ENCODE measurements around the gene SLC25A17.
A peak's percentile ranks its signal among the peaks of the same experiment; 100 is the strongest.
"Not testable (repeated sequence)": the region's sequence is repeated elsewhere in the genome, so short reads cannot be mapped to it uniquely, and the experiment has no call there.

Gene SLC25A17, protein sequence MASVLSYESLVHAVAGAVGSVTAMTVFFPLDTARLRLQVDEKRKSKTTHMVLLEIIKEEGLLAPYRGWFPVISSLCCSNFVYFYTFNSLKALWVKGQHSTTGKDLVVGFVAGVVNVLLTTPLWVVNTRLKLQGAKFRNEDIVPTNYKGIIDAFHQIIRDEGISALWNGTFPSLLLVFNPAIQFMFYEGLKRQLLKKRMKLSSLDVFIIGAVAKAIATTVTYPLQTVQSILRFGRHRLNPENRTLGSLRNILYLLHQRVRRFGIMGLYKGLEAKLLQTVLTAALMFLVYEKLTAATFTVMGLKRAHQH

DNA sequence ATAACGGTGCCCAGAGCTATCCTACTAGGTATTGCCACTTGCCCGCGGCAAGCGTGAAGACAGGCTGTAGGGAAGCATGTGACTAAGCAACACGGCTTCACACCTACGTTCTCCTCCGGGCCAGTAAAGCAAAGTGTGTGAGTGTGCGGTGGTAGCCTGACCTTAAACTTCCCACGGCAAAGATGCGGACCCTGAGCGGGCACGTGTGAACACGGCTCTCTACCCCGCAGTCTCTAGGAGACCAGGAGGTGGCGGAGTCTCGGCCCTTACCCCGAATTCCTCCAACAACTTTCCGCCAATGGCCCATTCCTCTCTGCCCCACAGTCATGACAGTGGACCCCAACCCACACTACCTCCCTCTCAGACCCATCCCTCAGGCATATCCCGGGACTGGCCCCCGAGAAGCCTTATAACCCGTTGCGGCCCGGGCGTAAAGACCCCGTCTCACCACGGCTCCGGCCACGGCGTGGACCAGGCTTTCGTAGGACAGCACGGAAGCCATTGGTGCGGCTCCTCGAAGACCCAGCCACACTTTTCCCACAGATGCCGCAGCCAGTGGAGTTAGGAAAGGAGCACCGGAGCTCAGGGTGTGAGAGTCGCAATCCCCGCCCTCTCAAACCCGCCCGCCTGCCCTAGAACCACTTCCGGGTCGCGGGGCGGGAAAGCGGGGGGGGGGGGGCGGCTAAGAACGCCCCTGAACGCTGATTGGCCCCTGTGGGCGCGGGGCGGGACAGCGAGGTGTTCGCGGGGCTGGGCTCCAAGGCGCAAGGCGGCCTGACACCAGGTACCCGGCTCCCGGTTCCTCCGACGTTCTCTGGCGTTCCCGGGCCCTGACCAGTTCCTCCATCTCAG, at the start of gene SLC25A17:
SLC25A17 (minus strand) TSS at position 600 of the 852 bp plus-strand sequence; CDS start at position 502, 98 bp downstream.
- DNase-seq (ENCODE audit: low spot score) = peak; percentile 98

DNA sequence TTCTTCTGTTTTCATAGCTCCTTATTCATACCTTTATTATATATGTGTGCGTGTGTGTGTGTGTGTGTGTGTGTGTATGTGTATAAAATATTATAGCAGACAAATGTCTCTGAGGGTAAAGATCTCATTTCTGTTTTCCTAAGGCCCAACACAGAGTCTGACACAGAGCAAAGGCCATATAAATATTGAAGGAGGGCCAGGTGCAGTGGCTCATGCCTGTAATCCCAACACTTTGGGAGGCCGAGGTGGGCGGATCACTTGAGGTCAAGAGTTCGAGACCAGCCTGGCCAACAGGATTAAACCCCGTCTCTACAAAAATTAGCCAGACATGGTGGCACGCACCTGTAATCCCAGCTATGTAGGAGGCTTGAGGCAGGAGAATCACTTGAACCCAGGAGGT, 49.2 kb upstream of the SLC25A17 start:
- not testable (repeated sequence) for DNase-seq (ENCODE audit: low spot score)

DNA sequence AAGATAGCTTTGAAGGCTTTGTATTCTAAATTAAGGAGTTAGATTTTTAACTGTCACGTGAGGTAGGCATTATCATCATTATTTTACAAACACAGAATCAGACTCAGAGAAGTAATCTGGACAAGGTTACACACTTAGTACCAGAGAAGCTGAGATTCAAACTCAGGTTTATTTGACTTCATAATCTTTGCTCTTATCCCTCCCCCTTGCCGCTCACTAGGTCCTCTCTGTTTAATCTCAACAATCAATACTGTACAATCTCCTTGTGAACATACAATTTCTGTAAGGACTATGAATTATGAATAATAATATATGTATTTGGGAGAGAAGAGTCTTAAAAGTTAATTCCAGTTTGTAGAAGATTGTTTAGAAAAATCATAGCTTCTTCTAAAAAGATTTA, 48.0 kb upstream of the SLC25A17 start:
- no peak for DNase-seq (ENCODE audit: low spot score)

DNA sequence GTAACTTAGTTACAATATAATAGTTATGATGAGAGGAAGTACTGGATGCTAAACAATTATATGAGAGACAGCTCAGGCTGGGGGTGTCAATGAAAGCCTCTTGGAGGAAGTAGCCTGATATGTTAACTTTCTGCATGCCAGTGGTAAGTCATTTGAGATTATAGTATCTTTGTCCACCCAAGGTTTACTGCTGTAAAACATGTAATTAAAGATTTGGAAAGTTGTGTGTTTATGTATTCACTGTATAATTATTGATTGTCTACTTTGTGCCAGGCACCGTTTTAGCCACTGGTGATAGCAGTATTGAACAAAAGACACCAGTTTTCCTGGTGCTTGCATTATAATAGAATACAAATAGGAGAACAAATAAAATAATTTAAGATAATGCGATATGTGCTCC, 43.4 kb upstream of the SLC25A17 start:
- DNase-seq (ENCODE audit: low spot score) = no peak

DNA sequence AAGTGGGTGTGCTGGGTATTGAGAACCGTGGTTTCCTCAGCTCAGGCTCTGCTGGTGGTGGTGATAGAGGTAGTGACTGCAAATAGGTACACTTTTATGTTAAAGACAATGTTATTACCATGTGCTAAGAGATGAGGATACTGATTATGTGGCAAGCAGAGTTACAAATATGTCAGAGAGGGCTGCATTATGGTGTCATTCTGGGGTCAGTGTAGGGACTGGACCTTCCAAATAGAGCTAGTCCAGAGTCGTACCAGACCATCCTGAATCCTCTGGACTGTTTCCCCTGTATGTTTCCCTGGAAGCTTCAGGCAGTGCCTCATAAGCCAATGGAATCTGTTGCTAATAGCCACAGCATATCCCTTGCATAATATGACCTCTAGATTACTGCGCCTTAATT, 42.9 kb upstream of the SLC25A17 start, which contains the start of gene DNAJB7:
DNAJB7 (minus strand) TSS at position 101 of the 400 bp plus-strand sequence. CDS start 119 bp downstream, outside the sequence.
- DNase-seq (ENCODE audit: low spot score) = no peak

DNA sequence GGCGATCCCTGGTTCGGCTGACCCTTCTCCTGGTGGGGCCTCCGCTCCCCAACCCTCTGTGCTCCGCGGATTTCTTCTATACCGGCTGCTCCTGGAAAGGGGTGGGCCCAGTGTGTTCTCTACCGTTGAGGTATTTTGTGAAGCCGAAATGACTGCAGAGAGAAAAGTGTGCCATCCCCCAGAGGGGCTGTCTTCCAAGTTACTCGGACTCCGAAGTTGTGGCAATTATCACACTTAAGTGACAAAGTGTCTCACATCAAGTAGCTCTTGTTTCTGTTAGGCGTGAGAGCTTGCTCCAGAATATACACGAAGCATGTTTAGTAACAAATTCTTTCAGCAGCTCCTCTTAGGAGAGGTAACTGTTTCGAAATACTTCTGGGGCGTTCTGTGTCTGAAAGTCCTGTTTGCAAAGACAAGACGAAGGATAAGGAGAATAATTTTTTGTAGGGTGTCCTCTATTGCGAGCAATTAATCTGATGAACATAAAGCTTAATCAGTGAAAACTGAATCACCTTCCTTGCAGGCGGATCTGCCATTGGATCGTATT, 38.2 kb upstream of the SLC25A17 start:
- peak; percentile 4 for DNase-seq (ENCODE audit: low spot score)

DNA sequence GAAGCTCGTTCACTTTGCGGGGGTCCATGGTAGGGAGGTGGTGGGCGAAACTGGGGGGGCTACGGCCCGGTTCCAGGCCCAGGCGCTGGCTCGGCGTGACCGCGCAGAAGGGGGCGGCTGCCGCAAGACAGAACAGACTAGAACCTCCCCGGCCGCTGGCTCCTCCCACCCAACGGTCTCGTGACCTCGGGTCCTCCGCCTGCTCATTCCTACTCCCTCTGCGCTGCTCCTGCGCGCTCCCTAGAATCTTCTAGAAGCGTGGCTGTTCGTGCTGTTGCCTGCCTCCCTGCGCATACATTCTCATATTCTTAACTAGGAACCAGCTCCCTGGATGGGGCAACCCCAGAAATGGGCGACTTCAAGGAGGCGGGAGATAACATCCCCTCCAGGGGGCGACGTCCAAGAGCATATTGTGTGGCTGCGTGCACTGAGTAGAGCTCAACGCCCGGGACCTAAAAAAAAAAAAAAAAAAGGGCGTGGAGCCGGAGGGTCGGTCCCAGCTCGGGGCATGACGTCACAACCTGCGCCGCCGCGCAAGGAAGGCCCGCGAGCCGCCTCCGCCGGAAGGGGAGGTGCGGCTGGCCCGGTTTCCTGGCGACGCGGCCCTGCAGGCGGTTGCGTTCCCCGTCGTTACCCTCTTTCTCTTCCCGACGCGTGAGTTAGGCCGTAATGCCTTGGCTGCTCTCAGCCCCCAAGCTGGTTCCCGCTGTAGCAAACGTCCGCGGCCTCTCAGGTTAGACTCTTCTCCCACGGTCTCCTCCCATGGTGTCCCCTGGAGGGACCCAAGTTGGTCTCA, 37.6 kb upstream of the SLC25A17 start, which contains the start of the genes ST13 and XPNPEP3:
ST13 (minus strand) TSS at position 127 of the 796 bp plus-strand sequence; CDS start at position 28, 99 bp downstream.
XPNPEP3 (plus strand) TSS at position 636 of the 796 bp plus-strand sequence; CDS start at position 670, 34 bp downstream.
- peak; percentile 97 for DNase-seq (ENCODE audit: low spot score)

DNA sequence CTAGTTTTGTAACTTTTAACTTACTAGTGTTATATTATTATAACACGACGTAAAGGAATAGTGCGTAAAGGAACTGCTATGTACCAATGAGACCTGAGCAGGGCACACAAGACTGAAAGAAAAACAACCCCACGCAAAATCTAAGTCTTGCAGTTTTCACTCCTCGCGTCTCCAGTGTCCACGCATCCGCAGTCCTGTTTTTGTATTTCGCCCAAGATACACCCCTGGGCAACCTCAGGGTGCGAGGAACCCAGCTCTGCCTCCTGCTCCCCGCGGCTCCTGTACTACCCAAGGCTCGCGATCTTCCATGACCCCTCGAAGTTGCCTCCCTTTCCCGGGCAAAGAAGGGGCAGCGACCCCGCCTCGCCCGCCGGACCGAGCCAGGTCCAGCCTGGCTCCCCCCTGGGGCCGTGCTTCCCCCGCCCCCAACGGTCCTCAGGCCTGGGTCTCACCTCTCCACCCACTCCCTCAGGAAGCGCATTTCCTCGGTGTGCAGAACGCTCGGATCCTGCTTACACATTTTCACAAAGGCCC, 36.9 kb upstream of the SLC25A17 start:
- peak; percentile 45 for DNase-seq (ENCODE audit: low spot score)

DNA sequence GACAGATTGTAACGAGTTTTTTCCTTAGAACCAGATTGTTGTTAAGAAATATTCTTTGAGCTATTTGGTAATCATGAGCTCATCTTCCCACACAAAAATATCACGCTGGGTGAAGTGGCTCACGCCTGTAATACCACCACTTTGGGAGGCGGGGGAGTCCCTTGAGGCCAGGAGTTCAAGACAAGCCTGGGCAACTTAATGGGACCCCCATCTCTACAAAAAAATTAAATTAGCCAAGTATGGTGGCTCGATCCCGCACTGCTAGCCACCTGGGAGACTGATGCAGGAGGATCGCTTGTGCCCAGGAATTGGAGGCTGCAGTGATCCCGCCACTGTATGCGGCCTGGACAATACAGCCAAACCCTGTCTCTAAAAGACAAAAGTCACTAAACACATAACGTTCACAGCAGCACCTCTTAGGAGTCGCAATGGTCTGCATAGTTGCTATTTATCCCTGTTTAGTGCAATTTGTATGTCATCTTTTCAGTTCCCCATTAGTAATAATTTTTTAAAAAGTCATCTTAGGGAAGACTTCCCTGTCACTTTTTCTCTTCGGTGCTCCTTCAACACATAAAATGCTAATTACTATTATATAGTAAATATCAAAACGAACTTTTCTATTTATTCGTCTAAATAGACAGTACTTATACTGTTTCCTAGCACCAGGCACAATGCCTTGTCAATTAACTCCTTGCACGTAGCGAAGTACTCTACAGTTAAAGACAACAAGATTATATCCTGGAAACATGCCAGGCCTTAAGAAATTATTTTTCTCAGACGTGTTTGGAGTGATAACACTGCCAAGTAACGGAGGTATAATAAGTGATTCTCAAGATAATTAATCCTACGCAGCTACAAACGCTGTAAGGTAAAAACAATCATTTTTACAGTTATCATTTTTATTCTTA, 36.2 kb upstream of the SLC25A17 start:
- peak; percentile 20 for DNase-seq (ENCODE audit: low spot score)

DNA sequence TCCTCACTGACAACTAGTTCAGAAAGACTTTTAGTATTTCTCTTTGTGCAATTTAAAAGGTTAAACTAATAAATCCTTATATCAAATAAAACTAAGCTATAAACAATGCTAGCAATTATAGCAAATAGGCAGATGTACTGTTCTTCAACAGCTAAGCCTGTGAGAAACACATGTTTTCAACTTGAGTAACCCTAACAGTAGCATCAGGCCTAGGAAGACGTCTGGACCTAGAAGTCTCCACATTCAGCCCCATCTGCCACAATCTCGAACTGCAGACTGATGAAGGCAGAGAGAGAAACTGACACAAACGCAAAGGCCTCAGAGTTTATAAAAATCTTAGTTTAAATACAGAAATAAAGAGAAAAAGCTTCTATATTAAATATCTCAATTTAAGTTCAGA, 34.8 kb upstream of the SLC25A17 start:
- DNase-seq (ENCODE audit: low spot score) = peak; percentile 11

DNA sequence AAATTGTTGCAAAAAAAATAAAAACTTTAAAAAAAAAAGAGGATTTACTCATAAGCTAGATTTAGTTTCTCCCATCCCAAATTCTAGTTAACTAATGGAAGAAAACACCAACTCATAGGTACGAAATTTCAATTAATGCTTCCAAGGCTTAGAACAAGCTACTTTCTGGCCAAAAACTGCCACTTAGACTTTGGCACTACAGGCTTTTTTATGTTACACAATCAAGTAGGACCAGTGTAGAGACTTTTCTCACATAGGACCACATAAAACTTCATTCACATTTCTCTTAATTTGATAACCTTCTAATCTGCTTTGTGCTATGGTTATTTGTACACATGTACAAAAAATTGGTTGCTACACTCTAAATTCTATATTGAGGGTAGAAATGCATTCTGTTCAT, 34.2 kb upstream of the SLC25A17 start:
- no peak for DNase-seq (ENCODE audit: low spot score)

DNA sequence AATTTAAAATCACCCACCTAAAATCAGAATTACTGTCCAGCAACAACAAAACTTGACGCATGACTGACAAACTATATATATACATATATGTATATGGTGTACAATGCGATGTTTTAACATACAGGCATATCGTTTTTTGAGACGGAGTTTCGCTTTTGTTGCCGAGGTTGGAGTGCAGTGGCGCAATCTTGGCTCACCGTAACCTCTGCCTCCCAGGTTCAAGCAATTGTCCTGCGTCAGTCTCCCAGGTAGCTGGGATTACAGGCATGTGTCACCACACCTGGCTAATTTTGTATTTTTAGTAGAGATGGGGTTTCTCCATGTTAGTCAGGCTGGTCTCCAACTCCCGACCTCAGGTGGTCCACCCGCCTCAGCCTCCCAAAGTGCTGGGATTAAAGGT, 26.7 kb upstream of the SLC25A17 start:
- DNase-seq (ENCODE audit: low spot score) = not testable (repeated sequence)

DNA sequence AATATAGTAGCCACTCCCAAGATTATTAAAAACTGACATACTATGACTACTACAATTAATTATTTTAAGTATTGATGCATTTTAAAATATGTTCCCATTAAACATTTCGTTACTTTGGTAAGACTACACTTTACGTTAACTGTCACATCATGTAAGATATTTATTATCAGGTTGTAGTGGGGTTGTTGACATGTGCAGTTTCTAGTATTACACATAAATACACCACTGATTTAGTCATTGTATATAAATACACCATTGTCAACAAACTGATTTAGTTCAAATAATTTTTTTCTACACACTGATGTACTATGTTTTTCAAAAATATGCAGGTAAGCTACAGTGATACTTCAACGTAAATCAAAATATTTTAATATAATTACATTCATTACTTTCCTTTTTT, 25.8 kb upstream of the SLC25A17 start:
- DNase-seq (ENCODE audit: low spot score) = no peak

DNA sequence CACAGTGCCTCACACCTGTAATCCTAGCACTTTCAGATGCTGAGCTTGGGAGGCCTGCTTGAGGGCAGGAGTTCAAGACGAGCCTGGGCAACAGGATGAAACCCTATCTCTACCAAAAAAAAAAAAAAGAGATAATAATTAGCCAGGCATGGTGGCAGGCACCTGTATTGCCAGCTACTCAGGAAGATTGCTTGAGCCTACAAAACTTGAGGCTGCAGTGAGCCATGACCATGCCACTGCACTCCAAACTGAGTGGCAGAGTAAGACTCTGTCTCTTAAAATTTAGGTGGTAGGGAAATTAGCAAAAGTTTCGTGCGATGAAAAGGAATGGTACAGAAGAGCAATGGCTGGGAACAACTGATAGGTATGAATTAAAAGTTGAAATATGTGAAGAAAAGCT, 19.3 kb upstream of the SLC25A17 start:
- DNase-seq (ENCODE audit: low spot score) = no peak

DNA sequence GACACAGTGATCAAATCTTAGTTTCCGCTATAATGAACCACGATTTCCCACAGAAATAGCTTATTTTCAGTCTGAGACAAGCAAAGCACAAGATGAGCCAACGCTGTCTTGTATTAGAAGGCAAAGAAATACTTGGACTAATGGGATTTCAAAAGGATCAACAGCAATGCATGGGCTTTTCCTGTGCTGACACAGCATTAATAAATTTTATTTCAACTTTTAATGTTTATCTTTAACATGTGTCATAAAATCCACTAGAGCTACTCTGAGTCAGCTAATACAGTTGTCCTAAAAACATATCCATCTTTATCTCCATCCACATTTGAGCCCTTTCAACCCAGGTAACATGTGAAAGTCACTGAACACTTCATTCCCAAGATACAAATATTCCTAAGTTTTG, 15.5 kb upstream of the SLC25A17 start:
- no peak for DNase-seq (ENCODE audit: low spot score)

DNA sequence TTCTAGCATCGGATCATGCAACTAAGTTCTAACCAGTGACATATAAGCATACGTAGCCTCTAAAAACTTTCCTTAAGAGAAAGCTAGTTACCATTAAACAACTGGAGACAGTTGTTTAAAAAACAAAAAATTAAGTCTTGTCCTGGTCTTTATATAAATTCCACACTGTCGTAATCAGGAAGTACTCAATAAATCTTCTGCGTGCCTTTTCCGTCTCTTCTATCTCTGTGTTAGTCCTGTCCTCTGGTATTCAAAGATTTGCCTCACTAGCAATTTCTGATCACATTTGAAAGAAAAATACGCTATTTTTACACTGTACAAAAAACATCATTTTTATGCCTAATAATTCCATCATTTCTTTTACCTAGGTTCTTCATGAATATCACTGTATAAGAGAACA, 10.0 kb upstream of the SLC25A17 start:
- DNase-seq (ENCODE audit: low spot score) = no peak

DNA sequence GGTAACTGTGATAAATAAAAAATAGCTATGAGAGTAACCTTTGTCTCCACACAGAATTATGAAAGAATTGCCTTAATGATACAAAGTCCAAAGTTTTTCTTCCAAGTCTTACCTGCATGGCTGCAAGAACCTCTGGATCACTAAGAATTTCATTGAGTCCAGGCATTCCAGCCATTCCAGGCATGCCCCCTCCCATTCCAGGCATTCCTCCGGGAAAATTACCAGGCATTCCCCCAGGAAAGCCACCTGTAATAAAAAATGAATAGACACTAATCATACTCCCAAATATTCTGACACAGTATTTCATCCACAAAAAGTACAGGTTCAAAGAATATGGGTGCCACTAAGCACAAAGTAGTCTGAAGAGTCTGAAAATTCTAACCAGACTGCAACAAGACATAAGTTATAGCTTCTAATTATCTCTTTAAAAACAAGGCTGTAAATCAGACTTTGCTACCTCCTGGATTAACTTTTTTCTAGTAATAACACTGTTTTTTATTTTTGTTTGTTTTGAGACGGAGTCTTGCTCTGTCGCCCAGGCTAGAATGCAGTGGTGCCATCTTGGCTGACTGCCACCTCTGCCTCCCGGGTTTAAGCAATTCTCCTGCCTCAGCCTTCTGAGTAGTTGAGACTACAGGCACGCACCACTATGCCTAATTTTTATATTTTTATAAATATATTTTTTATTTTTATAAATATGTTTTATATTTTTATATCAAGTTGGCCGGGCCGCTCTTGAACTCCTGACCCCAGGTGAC, 8.0 kb upstream of the SLC25A17 start:
- DNase-seq (ENCODE audit: low spot score) = no peak

DNA sequence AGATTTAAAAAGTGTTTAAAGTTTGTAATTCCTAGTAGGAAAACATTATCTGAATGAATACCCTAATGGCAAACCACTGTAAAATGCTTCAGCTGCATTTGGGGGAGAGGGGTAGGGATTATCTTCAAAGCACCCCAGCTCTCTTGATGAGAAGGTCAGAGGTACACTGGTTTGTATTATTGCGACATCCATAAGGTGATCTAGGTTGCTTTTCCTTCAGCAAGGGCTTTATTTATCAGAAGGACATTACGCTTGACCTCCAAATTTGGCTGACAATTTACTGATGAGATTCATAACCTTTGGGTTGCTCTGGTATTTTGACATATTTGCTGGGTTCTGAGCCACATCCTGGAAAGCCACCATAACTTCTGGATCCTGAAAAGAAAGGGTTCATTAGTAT, 7.1 kb upstream of the SLC25A17 start:
- not testable (repeated sequence) for DNase-seq (ENCODE audit: low spot score)

DNA sequence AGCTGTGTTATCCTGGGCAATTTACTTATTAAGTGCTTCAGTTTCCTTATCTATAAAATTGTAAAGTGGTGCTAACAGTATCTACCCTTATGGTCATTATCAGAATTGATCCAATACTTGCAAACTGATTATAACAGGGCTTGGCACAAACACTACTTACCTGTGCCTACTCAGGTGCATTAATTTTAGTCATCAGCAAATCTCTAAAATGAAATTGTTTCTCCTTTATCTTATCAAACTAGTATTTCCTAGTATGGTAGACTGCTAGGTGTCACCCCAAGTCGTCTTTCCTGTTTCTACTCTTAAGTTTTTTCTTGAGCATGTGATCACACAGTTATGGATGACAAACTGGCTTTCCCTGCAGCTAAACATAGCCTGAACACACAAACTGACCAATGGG, 4.3 kb upstream of the SLC25A17 start:
- no peak for DNase-seq (ENCODE audit: low spot score)

Data from GM03348 (cell line).